A673 (cell line): Measurements from ENCODE around the gene SLC24A4. TPM values are rescaled to one million over a fixed set of nuclear protein-coding genes. Genes with fewer than 3 reads are reported as not detected.

Source experiments
- BruUV-seq: library from RNA; stranded (reverse); fragments of 400-500 nt; replicated peaks from 2 replicates; lab custom pipeline; 2021; lab: Mats Ljungman, UMichigan
- CTCF ChIA-PET: fragments of 300-600 bp; sonication (Branson Sonifier 250); formaldehyde crosslinking; loops from one replicate; lab custom pipeline; 2022; ENCODE audit warnings: antibody characterized with exemption; lab: Charles Lee
- POLR2A ChIA-PET: fragments of 300-600 bp; sonication (Branson Sonifier 250); formaldehyde crosslinking; loops from one replicate; lab custom pipeline; 2022; ENCODE audit warnings: antibody characterized with exemption; ENCODE audit not compliant: low non-redundant PET; lab: Charles Lee
- DNase-seq: peaks from one replicate; pipeline ENCODE4 v3.0.0-alpha.2; 2015; ENCODE audit warnings: low spot score
- H3K27ac ChIP-seq: fragments of 200-600 bp; sonication (generic); 2 replicates; pipeline ENCODE4 v1.5.1; 2016; ENCODE audit warnings: mixed run types, low read depth, mild to moderate bottlenecking, mixed read lengths, antibody characterized with exemption, low read length; ENCODE audit not compliant: poor library complexity, severe bottlenecking
- H3K27me3 ChIP-seq: fragments of 200-600 bp; sonication (generic); replicated peaks from 2 replicates; pipeline ENCODE4 v1.6.1; 2017; ENCODE audit warnings: mixed run types, low read depth, mild to moderate bottlenecking, mixed read lengths, antibody characterized with exemption, low read length; ENCODE audit not compliant: insufficient read depth, poor library complexity
- H3K36me3 ChIP-seq: fragments of 200-600 bp; sonication (generic); 2 replicates; pipeline ENCODE4 v1.6.1; 2016; ENCODE audit warnings: mixed run types, mild to moderate bottlenecking, mixed read lengths, antibody characterized with exemption, low read length; ENCODE audit not compliant: insufficient read depth, poor library complexity, severe bottlenecking
- H3K4me1 ChIP-seq: fragments of 200-600 bp; sonication (generic); 2 replicates; pipeline ENCODE4 v1.6.1; 2017; ENCODE audit warnings: mixed run types, mild to moderate bottlenecking, mixed read lengths, antibody characterized with exemption, low read length; ENCODE audit not compliant: insufficient read depth, poor library complexity, severe bottlenecking
- H3K4me3 ChIP-seq: fragments of 200-600 bp; sonication (generic); 2 replicates; pipeline ENCODE4 v1.5.1; 2016; ENCODE audit warnings: low read depth, mixed run types, mild to moderate bottlenecking, mixed read lengths, low read length; ENCODE audit not compliant: poor library complexity, severe bottlenecking
- H3K9me3 ChIP-seq: fragments of 200-600 bp; sonication (generic); 2 replicates; pipeline ENCODE4 v1.6.1; 2016; ENCODE audit warnings: mixed run types, low read depth, mild to moderate bottlenecking, mixed read lengths, antibody characterized with exemption, low read length; ENCODE audit not compliant: poor library complexity, severe bottlenecking
- CTCF ChIP-seq: fragments of 300-800, 200-600 bp; sonication (generic); conservative IDR thresholded peaks from 2 replicates; pipeline ENCODE4 v1.5.1; 2017; ENCODE audit warnings: low read depth, mild to moderate bottlenecking, antibody characterized with exemption, low read length, moderate library complexity, mixed read lengths
- EZH2 ChIP-seq: fragments of 200-600 bp; sonication (generic); IDR thresholded peaks from 2 replicates; pipeline ENCODE4 v1.6.1; 2017; ENCODE audit warnings: borderline replicate concordance, low read depth, mild to moderate bottlenecking, mixed read lengths, antibody characterized with exemption, low read length; ENCODE audit not compliant: poor library complexity, severe bottlenecking
- intact Hi-C: fragments of 100-400 bp; cut with micrococcal nuclease; formaldehyde crosslinking; loops from one replicate; pipeline ENCODE4 v1.10.0; 2022; ENCODE audit not compliant: unreplicated experiment
- total RNA-seq: library from RNA; stranded (reverse); gene quantifications from 2 replicates; pipeline ENCODE4 v1.2.3, GENCODE V29; 2021

SLC24A4 gene
- total RNA-seq, 1 experiment from 2014 or later: 0.15 TPM

- ChIA-PET POLR2A (no interaction called here), CTCF (no interaction called here)
- H3K27me3 ChIP-seq: peaks cover 11% of the 10 kb centered on the region
- no peaks in the 10 kb centered on the region for H3K4me1 ChIP-seq
- no TSS peak for BruUV-seq
- no peak overlapping the region for H3K27ac ChIP-seq
- intact Hi-C loops: no loop called here
- H3K4me3 ChIP-seq: no peak overlapping the region
- no peak for TF ChIP-seq EZH2
- no peak for TF ChIP-seq CTCF
- DNase-seq: peak; percentile 24
- H3K36me3 ChIP-seq: no peaks in the 10 kb centered on the region
- no peaks in the 10 kb centered on the region for H3K9me3 ChIP-seq
These were observed 74.4 kb downstream of the SLC24A4 start for GRCh38 chr14:92397150-92397952.

GRCh38 chr14:92397953-92398564, 75.1 kb downstream of the SLC24A4 start:
- Histone ChIP-seq H3K27me3 (peaks cover 11% of the 10 kb centered on the region), H3K9me3 (no peaks in the 10 kb centered on the region), H3K4me1 (no peaks in the 10 kb centered on the region), H3K4me3 (no peak overlapping the region), H3K36me3 (no peaks in the 10 kb centered on the region), H3K27ac (no peak overlapping the region)
- TF ChIP-seq EZH2: no peak
- TF ChIP-seq CTCF: no peak
- BruUV-seq: no TSS peak
- no peak for DNase-seq
- ChIA-PET POLR2A (no interaction called here), CTCF (no interaction called here)
- intact Hi-C loops: no loop called here

GRCh38 chr14:92398888-92399636, 76.1 kb downstream of the SLC24A4 start:
- Histone ChIP-seq H3K9me3 (no peaks in the 10 kb centered on the region), H3K27me3 (peaks cover 11% of the 10 kb centered on the region), H3K36me3 (no peaks in the 10 kb centered on the region), H3K4me3 (no peak overlapping the region), H3K4me1 (no peaks in the 10 kb centered on the region), H3K27ac (no peak overlapping the region)
- CTCF ChIA-PET: no interaction called here
- intact Hi-C loops: no loop called here
- TF ChIP-seq EZH2: no peak
- TF ChIP-seq CTCF: no peak
- BruUV-seq: no TSS peak
- peak; percentile 9 for DNase-seq
- POLR2A ChIA-PET: interaction anchor here (0.6 kb wide), 1 partner anchor 20 kb away, joined by 3 read pairs; no protein-coding TSS in a partner anchor
